HG02852 (cell line): ENCODE data around the gene GMPS.
"Not testable (repeated sequence)": the region's sequence is repeated elsewhere in the genome, so short reads cannot be mapped to it uniquely, and the experiment has no call there.

ENCODE experiments used
- ATAC-seq: cut with Tn5 transposase; IDR thresholded peaks from one replicate; pipeline ENCODE4 v1.9.1; 2021; ENCODE audit warnings: mild to moderate bottlenecking, moderate library complexity; ENCODE audit not compliant: unreplicated experiment

The GMPS gene

GRCh38 chr3:155934230-155934629, 63.8 kb downstream of the GMPS start:
- ATAC-seq, result no peak

DNA sequence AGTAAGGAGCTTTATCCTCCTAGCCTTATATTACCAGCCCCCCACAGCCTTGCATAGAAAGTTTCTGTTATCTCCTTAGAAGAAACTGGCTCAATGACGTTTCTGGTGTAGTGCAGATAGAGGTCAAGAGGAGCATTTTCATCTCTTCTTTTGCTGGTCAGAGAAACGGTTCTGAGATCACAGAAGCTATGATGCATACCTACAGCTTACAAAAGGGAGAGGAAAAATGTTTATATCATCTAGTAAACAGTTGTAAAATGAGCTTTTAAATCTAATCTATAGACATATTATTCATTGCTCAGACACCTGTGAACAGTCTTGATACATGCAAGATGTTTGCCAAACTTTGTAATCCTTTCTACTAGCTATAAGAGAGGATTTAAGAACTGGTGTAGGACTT, 68.0 kb downstream of the GMPS start:
- no peak for ATAC-seq

DNA sequence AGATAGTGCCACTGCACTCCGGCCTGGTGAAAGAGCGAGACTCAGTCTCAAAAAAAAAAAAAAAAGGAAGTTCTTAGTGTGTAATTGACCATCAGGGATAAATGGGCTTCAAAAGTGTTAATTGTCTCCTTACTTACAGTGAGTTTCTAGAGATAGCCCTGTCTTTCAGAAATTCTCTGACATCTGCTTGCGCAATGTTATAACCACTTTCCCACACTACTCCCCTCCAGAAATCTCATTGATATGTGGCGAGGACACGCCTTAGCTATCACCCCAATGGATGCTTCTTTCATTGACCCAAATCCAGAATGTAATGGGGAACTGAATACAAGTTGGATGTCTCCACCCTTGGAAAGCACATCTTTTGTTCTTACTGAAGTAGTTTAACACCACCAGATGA, 70.9 kb downstream of the GMPS start:
- no peak for ATAC-seq

DNA sequence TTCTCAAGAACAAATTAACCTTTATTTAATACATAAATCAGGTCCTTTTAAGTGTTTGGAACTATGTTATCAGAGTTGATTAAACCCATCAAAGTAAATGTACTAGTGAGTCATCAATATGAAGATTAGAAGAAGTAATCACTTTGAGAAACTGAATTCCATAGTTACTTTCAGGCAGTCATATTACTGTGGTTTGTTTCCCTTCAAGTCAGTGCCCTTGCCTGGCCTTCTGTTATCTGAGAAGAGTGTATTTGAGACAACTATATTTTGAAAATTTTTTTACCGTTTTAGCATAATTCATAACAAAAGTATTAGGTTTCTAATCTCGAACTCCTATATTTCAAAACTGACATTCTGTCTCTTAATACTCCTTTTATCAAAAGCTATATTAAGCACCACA, 73.6 kb downstream of the GMPS start:
- ATAC-seq, result no peak

DNA sequence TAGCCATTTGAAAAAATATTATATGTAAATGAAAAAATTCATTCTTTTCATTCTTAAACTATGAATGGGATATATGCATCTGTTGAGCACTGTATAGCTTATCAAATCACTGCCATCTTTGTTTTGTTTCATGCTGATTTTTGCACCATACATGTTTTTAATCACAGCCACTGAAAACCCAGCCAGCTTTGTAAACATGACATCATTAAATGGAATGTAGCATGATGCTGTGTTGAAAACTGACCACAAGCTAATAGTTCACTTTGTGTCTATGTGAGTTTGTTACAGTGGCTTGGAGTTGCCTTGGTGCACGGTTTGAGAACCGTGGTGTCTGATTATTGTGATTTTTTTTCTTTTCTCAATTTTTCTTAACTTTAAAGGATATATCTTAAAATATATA, 75.7 kb downstream of the GMPS start:
- no peak for ATAC-seq

- no peak for ATAC-seq
Measured at GRCh38 chr3:155948476-155948875, 78.0 kb downstream of the GMPS start.

DNA sequence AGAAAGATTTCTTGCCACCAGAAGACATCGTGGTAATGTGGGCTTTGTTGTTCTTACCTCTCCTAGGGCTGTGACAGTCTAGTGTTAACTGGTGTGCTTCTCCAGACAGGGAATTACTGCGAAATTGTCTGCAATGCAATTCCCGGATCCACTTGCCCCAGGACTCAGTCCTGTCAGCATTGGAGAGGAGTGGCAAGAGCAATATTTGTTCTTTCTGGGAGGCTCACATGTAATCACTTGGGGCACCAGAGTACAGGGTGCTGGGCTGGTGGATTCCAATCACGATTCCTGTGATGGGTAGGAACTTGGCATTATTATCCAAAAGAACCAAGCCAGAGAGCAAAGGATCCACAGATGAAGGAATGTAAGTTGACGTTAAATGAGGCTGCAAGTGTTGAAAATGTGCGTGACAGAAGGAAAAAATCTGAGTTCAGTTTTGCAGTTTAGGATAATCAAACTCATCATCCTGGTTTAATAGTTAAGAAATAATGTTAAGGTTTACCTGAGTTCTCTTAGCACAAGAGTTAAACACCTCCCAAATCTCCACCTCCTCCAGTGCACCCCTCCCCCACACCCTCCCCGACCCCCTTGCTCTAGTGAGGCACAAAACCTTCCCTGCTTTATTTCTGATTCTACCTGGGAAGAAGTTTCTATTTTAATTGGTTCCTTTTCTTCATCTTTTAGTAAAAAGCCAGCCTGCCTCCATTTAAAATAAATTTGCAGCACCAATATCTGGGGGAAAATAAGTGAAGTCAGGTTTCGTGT, 79.2 kb downstream of the GMPS start:
- ATAC-seq, result no peak

GRCh38 chr3:155956508-155957411, 86.3 kb downstream of the GMPS start:
- ATAC-seq, result peak; percentile 55

DNA sequence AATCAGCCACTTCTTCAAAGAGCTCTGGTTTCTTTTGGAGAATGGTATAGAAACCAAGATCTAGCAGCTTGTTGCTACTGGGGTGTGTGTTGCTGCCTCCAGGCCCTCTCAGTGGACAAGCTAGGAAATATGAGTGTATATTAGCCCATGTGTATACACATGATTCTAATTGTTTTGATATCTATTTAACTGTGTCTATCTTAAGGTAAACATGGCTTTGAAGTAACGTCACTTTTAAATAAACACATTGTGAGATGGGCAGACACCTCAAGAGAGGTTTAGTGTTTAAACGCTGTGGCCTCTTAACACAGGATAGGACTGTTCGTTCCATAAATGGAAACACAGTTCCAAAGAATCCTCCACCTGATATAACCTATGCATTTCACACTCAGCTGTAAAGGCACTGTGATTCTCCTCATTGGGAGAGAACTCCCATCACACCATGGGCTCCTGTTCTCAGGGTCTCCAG, 87.0 kb downstream of the GMPS start:
- ATAC-seq, result no peak

DNA sequence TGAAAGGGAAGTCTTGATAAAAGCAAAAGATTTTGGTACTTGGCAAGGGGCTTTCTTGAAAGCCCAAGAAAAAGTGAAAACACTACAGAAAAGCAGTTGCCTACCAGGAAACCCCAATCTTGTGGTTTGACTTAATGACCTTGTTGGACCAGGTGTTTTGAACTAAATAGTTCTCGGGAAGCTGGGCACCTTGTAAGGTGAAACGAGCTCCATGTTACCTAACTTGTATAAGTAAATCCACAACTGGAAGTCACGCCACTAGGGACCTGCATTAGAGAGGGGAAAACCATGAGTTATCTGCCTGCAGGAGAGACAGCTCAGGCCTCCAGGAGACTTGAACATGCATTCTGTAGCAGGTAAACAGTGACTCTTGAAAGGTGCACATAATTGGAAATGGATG, 88.2 kb downstream of the GMPS start:
- ATAC-seq, result no peak

DNA sequence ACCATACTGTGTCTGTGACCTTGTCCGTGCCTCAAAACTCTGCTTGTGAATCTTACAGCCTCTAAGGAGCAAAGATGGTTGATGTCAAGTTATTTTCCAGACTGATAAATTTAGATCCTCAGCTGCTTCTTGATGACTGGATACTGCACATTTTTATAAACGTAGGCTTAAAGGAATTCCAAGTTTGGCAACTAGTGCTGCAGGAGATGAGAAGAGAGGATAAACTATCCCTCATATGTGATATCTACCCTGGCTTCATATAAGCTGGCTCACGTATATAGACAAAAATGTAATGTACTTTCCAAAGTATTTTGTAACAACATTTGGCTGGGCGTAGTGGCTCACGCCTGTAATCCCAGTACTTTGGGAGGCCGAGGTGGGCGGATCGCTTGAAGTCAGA, 89.6 kb downstream of the GMPS start:
- no peak for ATAC-seq

- not testable (repeated sequence) for ATAC-seq
Measured at GRCh38 chr3:155961044-155961443, 90.6 kb downstream of the GMPS start.

GRCh38 chr3:155963570-155963969, 93.1 kb downstream of the GMPS start:
- ATAC-seq, result no peak

DNA sequence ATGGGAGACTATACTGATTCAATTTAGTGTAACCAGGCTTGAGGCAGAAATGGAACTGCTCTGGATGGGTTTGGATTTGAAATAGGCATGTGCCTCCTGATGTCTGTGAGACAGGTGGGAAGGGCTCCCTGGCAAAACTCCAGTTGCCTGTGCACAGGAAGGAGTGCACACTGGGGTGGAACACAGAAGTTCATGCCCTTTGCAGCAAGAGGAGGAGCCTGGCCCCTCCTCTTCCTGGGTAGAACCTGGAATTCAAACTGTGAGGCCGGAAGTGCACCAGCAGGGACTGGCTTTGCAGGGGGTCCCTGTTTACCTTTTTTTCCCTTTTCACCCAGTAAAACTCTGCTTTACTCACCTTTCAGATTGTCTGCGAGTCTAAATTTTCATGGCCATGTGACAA, 99.9 kb downstream of the GMPS start:
- no peak for ATAC-seq

- ATAC-seq, result peak; percentile 68
Measured at GRCh38 chr3:155972885-155973584, 102.6 kb downstream of the GMPS start.

DNA sequence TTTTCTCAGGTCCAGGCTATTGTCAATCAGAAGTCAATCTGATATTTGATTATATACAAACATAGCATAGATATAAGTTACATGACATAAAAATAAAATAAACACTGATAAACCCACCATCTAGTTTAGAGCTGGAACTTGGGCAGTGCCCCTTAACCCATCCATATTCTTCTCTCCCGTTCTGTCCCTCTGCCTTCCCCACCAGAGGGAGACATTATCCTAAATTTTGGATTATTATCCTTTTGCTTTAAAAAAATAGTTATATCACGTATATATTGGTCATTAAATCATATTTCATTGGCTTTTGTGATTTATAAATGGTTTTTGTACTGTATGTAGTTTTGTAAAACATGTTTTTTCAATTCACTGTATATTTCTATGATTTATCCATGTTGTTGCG, 107.9 kb downstream of the GMPS start:
- no peak for ATAC-seq

DNA sequence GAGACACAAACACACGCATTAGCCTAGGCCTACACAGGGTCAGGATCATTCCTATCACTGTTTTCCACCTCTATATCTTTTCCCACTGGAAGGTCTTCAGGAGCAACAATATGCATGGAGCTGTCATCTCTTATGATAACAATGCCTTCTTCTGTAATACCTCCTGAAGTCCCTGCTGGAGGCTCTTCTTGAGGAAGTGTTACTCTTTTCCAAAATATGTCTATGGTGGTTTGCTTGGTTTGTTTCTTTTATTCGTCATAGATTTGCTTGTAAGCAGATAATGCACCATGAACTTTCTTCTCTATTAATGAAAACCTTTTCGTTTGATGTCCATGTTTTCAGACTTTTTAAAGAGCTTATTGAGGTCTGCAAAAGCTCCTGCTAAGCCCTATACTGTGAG, 109.3 kb downstream of the GMPS start:
- ATAC-seq, result no peak

DNA sequence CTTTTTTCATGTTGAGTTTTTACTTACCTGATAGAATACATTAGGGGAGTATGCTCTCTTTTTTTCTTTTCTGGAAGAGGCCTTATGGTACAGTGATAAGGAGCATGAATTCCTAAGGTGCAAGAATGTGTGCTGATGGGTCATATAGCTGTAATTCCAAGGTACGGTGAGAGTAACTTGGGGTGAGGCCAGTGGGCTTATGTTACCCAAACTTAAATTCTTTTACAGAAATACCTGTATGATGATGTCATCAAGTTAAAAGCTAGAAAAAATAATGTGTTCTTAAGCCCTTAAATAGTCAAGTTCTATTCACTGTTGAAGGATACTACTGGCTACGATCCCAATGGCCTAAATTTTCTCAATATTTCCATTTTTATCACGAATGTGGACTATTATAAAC, 111.2 kb downstream of the GMPS start:
- no peak for ATAC-seq

DNA sequence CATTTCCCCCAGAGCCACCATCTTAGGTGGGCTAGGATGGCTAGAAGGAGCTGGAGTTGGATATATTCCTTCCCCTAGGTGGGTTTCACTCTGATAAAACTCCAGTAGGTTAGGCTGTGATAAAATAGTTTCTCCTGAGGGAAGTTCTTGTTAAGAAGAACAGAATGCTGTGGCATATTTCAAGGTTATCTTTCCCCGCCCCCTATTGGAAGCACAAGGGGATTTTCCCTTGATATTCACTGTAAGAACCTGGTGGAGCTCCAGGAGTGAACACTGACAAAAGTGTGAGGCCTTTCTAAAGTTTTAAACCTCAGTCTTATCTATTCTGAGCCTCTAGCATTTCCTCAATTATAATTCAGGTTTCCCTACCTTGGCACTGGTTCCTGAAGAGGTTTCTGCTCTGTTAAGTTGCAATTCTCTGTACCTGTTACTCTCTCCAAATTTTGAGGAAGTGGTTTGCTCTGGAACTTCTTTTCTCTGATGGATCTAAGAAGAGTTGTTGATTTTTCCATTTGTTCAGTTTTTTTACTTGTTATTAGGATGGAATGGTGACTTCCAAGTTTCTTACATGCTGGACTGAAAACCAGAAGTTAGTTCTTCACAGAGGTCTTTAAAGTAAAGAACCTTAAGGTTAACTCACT, 113.5 kb downstream of the GMPS start:
- ATAC-seq, result no peak

DNA sequence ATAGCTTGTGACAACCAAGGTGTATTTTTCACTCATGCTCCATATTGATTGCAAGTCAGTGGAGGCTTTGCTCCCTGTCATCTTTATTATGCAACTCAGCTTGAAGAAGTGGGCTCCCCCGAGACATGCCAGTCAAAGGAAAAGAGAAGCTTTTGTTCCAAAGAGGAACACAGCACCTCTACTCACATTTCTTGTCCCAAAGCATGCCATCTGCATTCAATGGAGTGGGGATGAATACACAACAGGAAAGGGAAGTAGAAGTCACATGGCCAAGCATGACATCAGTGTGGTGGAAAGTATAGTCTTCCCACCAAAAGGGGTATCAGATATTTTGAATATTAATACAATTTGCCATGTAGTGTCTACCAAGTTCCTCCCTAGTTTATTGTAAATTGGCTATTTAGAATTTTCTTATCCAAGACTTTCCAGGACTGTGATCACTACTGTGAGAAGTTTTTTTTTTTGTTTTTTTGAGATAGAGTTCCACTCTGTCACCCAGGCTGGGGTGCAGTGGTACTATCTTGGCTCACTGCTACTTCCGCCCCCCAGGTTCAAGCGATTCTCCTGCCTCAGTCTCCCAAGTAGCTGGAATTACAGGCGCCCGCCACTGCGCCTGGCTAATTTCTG, 114.5 kb downstream of the GMPS start:
- no peak for ATAC-seq

DNA sequence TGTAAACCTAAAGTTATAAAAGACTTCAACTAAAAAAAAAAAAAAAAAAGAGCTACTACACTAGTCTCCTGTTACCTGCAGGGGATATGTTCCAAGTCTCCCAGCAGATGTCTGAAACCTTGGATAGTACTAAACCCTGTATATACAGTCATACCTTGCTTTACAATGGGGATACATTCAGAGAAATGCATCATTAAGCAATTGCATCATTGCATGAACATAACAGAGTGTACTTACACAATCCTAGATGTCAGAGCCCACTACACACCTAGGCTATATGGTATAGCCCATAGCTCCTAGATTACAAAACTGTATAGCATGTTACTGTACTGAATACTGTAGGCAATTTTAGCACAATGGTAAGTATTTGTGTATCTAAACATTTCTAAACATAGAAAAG, 119.1 kb downstream of the GMPS start:
- no peak for ATAC-seq
